ENCODE results near the gene RNASE8.

Gene RNASE8

DNA sequence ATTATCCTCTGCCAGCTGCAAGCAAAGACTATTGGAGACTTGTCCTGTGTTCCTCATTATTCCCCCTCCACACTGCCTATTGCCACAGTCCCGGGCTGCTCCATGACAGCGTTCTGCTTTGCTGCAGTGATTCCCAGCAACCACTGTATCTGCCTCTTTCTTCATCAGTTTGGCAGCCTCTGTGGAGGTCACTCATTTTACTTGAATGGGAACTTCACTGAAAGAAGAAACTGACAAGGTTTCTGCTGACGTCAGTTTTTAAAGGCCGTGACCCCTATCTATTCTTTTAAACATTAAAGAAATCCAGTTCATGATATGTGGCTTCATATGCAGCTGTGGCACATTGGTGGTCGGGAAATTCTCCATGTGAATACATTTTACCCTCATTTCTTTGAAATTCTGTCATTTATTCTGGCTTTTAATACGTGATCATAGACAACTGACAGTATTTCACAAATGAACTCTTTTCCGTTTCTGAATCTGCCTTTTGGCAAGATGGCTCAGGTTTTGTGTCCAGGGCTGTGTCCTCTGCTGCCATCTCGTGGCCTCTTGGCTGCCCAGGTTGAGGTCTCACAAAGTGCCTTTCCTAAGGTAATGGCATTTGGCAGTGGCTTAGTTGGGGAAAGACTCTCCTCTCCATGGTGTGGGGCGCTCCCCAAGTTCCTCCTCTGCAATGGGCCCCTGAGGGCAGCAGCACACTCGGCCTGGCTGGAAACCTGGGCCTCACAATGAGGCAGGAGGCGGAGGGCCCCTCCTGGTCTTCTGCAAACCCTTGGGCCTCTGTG, 49.1 kb downstream of the RNASE8 start:
- peak; percentile 64 for DNase-seq (ENCODE audit: low read depth)

DNA sequence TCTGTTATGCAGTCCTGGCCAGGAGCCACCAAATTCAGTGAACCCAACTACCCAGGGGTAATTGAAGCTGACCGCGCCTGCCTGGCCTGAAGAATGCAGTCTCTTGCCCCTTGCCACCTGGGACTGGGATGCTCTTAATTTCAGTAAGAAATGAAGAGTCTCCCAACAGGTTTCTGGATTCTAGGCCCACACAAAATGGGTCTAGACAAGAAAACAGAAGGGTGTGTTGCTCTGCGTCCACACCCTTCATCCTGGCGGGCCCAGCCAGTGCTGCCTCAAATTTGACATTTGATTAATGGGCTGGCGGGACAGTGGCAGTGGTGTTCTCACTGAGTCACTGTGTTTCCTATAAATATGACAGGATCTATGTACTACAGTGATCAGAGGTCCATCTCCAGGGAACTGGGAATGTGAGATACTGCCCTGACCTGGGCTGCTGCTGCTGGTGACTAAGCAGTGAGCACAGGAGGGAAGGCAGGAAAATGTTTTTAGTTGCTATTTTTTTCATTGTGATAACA, 49.7 kb downstream of the RNASE8 start:
- no peak for DNase-seq (ENCODE audit: low read depth)

Measured in T follicular helper cell (primary cell).